Astrocyte of the cerebellum (primary cell): Measurements from ENCODE around the gene ZSCAN2.

Experiments
- DNase-seq: peaks from one replicate; pipeline ENCODE4 v3.0.0-alpha.2; 2011; ENCODE audit warnings: low read depth
- H3K4me3 ChIP-seq: 2 replicates; pipeline ENCODE4 v1.5.1; 2011; ENCODE audit warnings: mild to moderate bottlenecking, low read depth, low read length, moderate library complexity
- CTCF ChIP-seq: IDR thresholded peaks from 2 replicates; pipeline ENCODE4 v1.5.1; 2012; ENCODE audit warnings: low read length, low read depth, moderate library complexity, mild to moderate bottlenecking; ENCODE audit errors: missing control alignments
- in situ Hi-C: cut with HindIII; loops from 2 replicates; pipeline ENCODE4 v1.10.0; 2017; ENCODE audit warnings: low sequenced_read_pairs

The ZSCAN2 gene

GRCh38 chr15:84603630-84604379 is 3.0 kb downstream of the ZSCAN2 start:
- H3K4me3 ChIP-seq: no peak overlapping the region
- no peak for TF ChIP-seq CTCF
- DNase-seq: no peak
- in situ Hi-C loops: no loop called here

GRCh38 chr15:84604826-84605553 is 4.2 kb downstream of the ZSCAN2 start:
- TF ChIP-seq CTCF: no peak
- no peak overlapping the region for H3K4me3 ChIP-seq
- in situ Hi-C loops: no loop called here
- DNase-seq: no peak

GRCh38 chr15:84605554-84605882 is 4.7 kb downstream of the ZSCAN2 start:
- H3K4me3 ChIP-seq: no peak overlapping the region
- no peak for DNase-seq
- TF ChIP-seq CTCF: no peak
- in situ Hi-C loops: no loop called here

GRCh38 chr15:84606653-84607120 is 5.9 kb downstream of the ZSCAN2 start:
- no peak overlapping the region for H3K4me3 ChIP-seq
- DNase-seq: no peak
- TF ChIP-seq CTCF: no peak
- in situ Hi-C loops: no loop called here

GRCh38 chr15:84608707-84609284 is 8.0 kb downstream of the ZSCAN2 start:
- DNase-seq: no peak
- in situ Hi-C loops: no loop called here
- no peak overlapping the region for H3K4me3 ChIP-seq
- no peak for TF ChIP-seq CTCF

GRCh38 chr15:84609818-84610525 is 9.2 kb downstream of the ZSCAN2 start:
- DNase-seq: no peak
- TF ChIP-seq CTCF: no peak
- in situ Hi-C loops: no loop called here
- no peak overlapping the region for H3K4me3 ChIP-seq
